HG03432 (cell line): ENCODE data around the gene LAD1.

ENCODE experiments used
- ATAC-seq: cut with Tn5 transposase; IDR thresholded peaks from one replicate; pipeline ENCODE4 v1.9.1; 2021; ENCODE audit warnings: mild to moderate bottlenecking, moderate library complexity; ENCODE audit not compliant: unreplicated experiment

The LAD1 gene

DNA sequence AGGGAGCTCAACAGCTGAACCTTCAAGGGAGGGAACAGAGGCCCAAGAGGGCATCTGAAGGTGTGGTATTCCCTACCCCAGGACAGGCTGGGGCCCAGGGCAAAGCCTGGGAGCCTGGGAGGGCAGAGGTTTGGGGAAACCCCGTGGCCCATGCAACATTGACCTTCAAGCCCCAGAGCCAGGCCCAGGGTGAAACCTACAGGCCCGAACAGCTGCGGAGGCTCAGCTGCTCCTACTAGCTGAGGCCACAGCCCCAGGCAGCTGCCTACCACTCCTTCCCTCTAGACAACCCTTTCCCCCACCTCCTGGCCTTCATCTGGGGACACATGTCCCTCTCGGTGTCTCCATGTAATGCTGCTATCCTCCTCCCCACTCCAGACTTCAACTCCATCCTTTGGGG, 3.2 kb downstream of the LAD1 start:
- ATAC-seq: no peak

DNA sequence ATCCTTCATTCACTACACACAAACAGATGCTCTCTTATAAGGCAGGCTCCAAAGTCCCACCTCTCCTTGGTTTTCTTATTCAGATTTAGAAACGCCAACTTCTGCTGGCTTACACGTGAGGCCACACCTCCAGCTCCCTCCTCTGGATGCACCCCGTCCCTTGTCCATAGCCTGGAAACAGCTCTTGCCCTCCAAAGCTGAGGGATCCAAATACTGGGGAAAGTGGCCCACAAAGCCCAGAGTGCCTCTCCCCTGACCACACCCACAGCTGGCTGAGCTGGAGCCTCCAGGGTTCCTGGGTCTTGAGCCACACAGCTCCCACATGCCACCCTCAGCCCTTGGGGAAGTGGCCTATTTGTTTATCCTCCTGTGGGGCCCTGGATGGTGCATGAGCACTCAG, 4.5 kb downstream of the LAD1 start:
- no peak for ATAC-seq

DNA sequence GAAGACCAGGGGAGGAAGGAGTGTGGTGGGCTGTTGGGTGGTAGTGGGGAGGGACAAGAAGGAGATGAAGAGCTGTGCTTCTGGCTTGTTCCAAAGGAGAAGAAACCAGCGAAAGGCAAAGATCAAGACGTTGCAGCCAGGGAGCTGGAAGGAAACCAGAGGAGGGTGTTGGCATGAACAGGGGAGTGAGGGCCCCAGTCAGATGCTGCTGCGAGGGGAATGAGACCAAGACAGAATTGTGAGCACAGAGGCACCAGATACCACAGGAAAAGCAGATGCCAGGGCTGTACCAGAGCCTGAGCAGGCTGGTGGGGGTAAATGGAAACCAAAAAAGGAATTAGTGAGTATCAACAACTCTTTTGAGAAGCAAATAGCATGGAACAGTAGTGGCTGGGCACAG, 6.0 kb downstream of the LAD1 start:
- ATAC-seq: no peak

DNA sequence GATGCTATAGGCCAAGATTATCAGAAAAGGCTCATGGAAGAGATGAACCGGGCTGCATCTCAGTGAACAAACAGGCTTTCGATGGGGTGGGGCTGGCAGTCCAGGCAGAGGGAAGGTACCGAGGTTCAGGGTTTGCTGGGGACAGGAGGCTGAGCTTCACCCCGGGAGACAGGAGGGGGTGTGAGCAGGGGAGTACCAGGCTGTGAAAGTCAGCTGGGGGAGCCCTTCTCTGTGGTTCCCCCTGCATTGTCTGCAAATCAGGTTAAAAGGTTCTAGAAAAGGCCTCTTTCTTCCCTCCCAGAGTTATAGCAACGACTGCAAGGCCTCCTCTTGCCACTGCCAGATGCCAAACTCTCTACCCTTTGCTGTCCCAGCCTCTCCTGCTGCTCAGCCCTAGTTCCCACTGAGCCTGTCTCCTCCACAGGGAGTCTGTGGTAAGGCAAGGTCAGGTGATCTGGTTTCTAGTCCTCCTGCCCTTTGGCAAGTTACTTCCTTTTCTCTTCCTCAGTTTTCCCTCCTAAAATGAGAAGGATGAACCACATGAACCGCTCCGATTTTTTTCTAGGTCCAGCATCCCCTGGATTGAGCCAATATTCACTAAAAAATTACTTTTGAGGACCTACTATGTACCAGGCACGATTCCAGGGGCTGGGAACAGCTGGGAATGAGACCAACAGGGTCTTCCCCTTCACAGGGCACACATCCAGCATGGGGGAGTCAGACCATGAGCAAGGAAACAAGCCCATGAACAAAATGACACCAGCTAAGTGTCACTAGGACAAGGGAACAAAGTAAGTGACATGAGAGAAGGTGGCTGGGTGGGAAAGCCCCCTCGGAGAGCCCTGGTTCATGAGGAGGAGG, 7.2 kb downstream of the LAD1 start:
- ATAC-seq: no peak

DNA sequence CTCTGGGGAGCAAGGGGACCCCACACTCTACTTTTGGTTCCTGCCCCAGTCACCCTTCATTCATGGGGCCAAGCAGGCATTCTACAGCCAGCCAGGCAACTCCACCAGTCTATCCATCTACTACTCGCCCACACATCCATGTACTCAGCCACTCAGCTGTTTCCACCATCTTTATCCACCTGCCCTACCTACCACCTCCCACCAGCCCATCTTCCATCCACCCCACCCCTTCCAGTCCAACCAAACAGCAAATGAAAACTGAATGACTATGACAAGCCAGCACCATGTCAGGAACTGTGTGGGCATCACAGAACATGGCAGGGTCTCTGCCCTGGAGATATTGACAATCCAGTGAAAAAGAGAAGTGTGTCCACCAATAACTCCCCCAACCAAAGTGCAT, 7.9 kb downstream of the LAD1 start:
- ATAC-seq: no peak

DNA sequence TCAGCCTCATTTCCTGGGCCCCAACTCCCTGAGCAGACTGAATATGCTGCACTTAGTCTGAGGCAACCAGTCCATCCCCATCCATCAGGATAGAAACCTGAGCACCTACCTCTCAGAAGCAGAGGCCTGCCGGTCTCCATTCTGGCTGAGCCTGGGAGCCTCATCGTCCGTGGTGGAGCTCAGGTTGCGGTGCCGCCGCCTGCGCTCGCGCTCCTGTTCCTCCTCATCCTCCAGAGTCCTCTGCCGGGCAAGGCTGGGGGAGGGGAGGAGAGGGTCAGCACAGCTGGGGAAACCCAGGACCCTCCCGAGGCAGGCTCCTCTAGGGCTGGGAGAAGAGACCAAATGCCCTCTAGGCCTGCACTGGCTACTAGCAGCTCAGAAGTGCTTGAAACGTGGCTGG, 10.1 kb downstream of the LAD1 start:
- ATAC-seq: no peak

DNA sequence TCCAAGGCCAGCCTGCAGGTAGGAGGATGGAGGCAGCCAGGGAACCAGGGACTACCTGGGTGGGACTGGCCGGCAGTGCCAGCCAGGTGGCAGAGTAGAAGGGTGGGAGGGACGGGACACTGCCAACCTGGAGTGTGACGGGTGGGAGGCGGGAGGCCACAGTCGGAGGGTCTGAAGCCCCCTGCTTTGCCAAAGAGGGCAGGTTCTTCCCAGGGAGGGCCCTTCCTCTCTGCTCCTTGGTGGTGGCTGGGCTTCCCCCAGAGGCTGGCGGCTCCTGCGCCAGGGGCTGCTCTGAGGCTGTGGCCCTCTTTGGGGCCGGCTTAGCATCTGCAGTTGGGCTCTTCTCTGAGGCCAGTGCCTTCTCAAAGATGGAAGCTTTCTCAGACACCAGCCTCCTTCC, 12.9 kb downstream of the LAD1 start:
- ATAC-seq: no peak

DNA sequence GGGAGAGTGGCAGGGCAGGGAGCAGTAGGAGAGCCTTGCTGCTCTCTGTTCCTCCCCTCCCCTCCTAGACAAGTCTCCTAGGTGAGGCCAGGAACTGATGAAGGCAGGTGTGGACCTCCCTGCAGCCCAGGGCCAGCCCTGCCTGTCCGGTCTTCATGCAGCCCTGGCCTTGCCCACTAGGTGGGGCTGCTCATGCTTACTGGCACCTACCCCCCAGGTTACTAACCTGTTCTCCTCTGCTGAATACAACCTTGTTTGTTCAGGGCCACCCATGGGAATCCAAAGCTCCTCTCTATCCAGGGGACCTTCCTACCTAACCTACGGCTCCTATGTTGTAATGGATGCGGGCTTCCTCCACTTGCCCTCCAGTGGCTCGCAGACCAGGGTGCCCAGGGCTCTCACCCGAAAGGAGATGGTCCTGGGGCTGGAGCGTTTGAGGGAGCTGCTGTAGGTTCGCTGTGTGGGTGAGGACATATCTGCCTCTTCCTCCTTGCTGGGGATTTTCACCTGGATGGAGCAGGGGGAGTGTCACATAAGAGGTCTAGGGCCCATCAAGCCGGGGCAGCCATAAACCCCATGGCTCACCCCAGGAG, 13.7 kb downstream of the LAD1 start:
- ATAC-seq: peak; percentile 83

DNA sequence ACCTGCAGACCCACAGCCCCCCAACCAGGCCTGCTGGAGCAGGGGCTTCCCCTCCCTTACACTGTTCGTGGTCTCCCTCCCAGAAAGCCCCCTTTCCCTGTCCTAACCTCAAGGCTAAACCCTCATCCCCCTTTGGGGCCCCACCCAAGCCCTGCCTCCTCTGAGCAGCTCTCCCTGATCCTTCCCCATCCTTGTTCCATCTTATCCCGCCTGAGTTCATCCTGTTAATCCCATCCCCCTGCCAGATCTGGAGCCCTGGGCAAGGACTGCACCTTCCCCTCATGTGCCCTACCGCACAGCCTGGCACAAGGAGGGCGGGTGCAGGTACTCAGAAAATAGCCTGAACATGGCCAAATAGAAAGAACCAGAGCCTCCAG, 14.7 kb downstream of the LAD1 start:
- ATAC-seq: no peak

DNA sequence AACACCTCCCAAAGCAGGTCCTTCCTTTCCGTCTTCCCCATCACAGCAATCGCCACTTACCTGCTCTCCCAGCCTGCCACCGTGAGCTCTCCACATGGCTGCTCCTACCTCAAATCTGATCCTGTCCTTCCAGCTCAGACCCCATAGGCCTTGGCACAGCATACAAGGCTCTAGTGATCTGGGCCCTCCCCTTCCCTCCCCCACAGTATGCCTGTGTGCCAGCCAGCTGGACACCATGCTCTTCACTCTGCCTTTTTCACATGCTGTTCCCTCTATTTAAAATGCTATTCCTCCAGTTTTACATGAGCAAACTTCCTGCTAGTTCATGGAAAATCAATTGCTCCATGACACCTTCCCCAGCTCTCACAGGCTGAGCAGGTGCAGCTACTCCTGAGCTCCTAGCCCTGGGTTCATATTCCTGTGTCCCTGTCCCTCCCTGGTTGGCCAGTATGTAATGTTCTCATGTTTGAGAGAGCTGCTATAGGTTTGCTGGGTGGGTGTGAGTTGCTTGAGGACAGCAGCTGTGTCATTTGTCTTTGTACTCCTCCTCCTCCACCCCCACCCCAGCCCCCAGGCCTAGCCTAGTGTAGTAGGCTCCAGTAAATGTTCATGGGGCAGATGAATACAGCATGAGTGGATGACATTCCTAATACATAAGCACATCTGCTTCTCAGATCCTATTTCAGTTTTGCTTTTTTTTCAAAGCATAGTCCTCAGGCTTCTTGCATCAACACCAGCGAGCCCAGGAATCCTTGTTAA, 15.3 kb downstream of the LAD1 start:
- ATAC-seq: no peak

DNA sequence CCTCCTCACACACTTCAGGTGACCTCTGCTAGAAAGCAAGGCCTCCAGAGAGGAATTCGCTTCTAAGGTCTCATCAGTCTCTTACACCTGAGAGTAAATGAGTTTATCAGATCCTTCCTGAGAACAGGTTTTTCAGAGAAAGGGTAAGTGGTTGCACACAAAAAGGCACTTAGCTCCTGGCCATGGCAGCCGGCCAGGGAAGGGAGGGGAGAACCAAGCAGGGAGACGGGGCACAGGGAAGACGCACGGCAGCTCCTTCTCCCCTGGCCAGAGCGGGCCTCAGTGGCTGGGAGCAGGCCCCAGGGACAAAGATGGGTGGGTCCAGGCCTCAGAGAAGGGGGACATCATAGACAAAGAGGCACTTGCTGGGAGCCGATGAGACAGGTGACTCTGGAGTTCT, 18.0 kb downstream of the LAD1 start:
- no peak for ATAC-seq

DNA sequence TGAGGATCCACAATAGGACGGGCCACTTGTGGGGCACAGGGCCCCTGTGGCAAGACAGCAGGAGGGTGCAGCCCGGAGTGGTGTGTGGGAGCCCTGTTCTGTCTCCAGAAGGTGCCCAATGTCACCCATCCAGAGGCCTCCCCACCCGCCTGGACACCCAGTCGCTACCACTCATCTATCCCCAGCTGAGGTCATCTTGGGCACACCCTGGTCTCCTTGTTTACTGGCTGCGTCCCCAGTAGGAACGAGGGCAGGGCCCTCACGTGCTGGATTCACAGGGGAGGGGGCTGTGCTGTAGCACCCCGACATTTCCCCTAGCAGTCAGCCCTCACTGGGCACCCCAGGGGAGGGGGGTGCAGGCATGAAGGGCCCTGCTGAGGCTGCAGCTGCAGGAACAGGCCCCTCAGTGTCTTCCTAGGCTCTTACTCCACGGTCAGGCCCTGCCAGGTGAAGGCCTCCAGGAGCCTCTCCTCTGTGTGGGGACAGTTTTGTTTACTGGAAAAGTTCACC, 19.3 kb downstream of the LAD1 start:
- no peak for ATAC-seq

DNA sequence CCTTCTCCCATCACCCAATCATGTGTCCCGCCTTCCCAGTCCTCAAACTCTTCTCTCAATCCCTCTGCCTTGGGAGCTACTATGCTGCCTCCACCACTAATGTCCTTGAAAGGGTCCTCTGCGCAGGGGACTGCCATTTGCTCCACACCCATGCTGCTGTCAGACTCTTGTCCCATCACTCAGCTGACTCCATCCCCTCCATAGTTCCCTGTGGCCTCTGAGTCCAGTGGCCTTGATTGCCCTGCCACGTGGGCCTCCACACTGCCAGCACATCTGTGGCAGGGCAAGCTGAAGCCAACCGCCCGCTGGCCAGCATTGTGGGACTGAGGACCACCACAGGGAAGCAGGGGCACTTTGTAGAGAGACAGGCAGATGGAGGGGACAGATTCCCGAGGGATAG, 20.3 kb downstream of the LAD1 start:
- no peak for ATAC-seq

DNA sequence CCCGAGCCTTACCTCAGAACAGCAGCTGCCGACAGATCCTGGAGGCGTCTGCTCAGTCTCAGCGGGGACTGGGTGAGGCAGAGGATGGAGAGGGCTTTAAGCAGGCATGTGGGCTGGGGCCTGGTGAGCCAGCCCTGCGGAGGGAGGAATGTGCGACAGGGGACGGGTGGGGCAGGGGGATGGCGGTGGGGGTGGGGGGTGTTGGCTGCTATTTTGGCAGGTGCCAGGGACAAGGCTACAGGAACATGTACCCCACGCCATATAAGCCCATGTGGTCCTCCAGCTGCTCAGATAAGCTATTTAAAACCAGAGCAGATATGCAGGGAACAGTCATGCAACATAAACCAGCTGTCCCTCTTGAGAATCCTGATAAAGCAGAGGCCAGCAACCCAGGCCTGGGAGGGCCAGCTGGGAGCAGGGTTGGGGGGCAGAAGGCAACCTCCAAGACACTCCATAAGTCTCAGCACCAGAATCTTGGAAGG, 21.5 kb downstream of the LAD1 start, which contains the start of gene TNNT2:
Gene TNNT2, minus strand, starts transcription at position 70 of the 482 bp plus-strand sequence. CDS start 4,426 bp downstream, outside the sequence.
- ATAC-seq: no peak

DNA sequence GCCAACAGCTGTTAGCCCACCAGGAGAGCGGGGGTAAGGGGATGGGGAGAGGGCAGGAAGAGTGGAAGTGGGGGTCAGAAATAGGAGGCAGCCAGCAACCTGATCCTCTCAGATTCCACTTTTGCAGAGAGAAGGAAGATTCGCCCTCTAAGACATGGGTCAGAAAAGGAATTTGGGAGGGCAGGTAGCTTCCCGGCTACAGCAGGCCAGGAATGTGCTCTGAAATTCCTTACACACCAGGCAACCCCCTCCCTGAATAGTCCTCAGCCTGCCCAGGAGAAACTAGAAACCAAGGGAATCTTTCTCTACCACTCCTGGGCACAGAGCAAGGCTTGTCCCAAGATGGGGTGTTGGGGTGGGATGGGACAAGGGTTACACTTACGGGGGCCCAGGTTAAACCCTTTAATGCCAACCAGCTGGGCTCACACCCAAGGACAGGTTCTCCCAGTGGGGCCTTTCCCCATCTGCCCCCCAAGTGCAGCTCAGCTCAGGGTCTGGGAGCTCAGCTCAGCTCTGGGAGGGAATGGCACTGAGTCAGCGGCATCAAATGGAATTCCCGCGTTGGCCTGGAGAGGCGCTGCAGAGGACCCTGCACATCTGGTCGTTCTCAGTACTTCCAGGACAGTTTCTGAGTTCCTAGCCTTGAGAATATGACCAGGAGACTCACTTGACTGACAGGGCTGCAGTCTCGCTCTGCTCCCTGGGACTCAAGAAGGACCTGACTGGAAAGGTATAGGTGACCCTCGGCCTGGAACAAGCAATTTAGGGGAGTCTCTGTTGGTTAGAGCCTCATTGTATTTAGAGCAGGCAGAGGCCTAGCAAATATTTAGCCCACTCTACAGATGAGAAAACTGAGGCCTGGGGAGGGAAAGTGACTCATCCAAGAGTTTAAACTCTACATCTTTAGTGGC, 22.4 kb downstream of the LAD1 start:
- no peak for ATAC-seq

DNA sequence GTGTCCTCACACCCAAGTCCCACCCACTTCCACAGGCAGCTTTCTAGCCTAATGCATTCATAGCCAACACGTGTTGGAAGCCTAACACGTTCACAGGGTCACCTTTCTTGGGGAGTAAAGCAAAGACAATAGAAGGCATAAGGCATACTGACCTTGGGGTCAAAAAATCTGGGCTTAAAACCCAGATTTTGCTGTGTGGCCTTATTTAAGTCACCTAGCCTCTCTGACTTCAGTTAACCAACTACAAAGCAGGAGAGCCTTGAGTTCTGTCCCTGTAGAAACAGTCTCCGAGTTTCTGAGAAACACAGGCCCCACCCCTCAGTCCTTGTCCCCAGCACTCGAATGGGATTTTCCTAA, 23.0 kb downstream of the LAD1 start:
- ATAC-seq: no peak

DNA sequence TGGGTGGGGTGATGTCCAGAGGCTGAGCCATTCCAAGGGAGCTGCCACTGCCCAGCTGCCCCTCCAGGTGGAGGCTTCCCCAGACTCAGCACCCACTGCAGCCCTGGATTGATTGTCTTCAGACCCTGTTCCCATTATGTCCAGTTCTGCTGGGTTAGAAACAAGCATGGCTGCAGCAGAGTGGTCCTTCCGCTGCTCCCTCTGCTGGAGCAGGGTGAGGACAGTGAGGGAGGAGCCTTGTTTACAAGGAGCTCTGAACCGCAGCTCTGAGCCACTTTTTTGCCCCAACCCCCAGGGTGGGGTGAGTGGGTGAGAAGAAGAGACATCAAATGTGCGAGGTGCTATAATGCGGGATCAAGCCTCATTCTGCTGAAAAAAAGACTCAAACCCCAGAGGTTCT, 24.0 kb downstream of the LAD1 start:
- ATAC-seq: no peak

DNA sequence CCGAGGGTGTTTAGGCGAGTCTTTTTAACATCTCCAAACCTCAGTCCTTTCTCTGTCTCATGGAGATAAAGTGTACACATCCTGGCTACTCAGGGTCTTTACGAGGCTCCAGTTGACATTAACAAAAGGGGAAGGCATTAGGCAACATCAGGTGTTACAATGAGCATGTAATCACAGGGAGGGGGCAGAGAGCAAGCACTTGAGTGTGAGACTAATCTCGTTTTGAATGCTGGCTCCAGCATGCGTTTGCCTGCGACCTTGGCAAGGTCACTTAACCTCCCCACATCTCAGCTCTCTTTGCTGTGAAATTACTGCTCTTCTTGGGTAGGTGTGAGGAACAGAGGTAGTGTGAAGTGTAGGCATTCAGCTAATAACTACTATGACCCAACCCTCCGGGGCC, 24.8 kb downstream of the LAD1 start:
- no peak for ATAC-seq

DNA sequence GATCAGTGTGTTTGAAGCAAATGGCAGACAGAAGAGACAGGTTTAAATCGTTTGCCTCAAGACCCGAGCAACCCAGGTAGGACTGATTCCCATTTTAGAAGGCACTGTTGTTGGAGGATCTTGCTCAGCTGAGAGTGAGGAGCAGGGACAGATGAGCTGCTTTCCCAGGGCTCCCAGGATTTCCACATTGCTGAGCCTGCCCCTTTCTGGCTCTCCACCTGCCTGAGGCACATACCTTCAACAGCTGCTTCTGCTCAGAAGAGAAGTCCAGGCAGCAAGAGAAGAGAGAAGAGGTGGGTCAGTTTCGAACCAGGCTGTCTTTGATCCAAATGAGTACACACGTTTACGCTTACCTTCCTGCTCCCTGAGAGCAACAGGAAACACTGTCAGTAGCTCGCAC, 27.3 kb downstream of the LAD1 start:
- no peak for ATAC-seq

DNA sequence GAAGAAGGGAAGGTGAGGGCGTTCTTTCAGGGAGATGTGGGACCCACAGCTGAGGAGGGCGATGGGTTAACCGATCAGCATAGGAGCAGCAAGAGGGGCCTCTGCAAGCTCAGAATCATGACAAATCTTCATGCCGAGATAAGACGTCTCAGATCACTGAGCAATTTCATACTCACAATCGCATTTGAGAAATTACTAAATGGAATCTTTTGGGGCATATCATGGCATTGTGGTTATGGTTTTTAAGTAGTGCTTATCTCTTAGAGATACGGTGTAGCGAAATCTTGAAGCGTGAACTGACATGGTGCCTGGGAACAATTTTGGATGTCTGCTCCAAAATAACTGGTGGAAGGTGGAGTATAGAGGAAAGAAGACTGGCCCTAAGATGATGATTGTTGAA, 27.8 kb downstream of the LAD1 start:
- no peak for ATAC-seq

DNA sequence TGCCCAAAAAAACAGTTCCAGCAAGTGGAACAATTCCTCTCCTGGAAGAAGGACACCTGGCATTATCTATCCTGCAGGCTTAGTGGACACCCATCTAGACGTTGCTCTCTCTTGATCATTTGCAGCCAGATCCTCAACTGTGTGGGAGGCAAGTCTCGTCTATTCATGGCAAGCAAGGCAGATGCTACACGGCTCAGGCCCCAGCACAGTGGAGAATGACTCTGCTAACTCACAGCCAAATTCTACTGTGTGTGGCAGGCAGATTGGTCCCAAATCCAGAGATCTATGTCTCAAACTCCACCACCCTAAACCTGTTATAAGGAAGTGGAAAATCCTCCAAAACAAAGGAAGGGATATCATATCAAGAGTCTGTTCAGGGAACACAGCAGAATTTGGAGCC, 28.6 kb downstream of the LAD1 start:
- no peak for ATAC-seq
